ENCODE results near the gene SCN1B.

The SCN1B gene

GRCh38 chr19:35042954-35043604 is 12.8 kb downstream of the SCN1B start:
- no peaks in the 10 kb centered on the region for H3K36me3 ChIP-seq (ENCODE audit: insufficient read depth, low read length)
- no peaks in the 10 kb centered on the region for H3K27me3 ChIP-seq (ENCODE audit: insufficient read depth, low read length, poor library complexity, severe bottlenecking)
- no peaks in the 10 kb centered on the region for H4K20me1 ChIP-seq (ENCODE audit: insufficient read depth, low read length, poor library complexity, severe bottlenecking)
- no peak overlapping the region for H3K9ac ChIP-seq (ENCODE audit: low read depth, low read length, poor library complexity, severe bottlenecking)
- TF ChIP-seq EZH2phosphoT487 (IDR thresholded peaks at IDR 0.05; ENCODE audit: borderline replicate concordance) (no peak), CTCF (conservative IDR thresholded peaks at IDR 0.05; ENCODE audit: low read length) (no peak)
- no peak overlapping the region for H3K4me2 ChIP-seq (ENCODE audit: low read depth, low read length, poor library complexity, severe bottlenecking)
- H3K9me3 ChIP-seq (ENCODE audit: insufficient read depth, low read depth, low read length), result no peaks in the 10 kb centered on the region
- no peak overlapping the region for H2AFZ ChIP-seq (ENCODE audit: low read length)
- peaks cover 9% of the 10 kb centered on the region for H3K4me1 ChIP-seq (ENCODE audit: insufficient read depth, low read length, poor library complexity, severe bottlenecking)
- H3K4me3 ChIP-seq (ENCODE audit: low read length, poor library complexity, severe bottlenecking), result no peak overlapping the region
- no peaks in the 10 kb centered on the region for H3K9me2 ChIP-seq (replicated peaks; ENCODE audit: low read depth, low read length)
- no peaks in the 10 kb centered on the region for H3F3A ChIP-seq (ENCODE audit: low read depth)
- no peaks in the 10 kb centered on the region for H3K79me2 ChIP-seq (ENCODE audit: insufficient read depth, low read length)

GRCh38 chr19:35043906-35044305 is 13.6 kb downstream of the SCN1B start:
- Histone ChIP-seq H3K9me3 (ENCODE audit: insufficient read depth, low read depth, low read length) (no peaks in the 10 kb centered on the region), H3K79me2 (ENCODE audit: insufficient read depth, low read length) (no peaks in the 10 kb centered on the region), H3K4me2 (ENCODE audit: low read depth, low read length, poor library complexity, severe bottlenecking) (no peak overlapping the region), H3K9ac (ENCODE audit: low read depth, low read length, poor library complexity, severe bottlenecking) (no peak overlapping the region), H3K36me3 (ENCODE audit: insufficient read depth, low read length) (no peaks in the 10 kb centered on the region), H3K27me3 (ENCODE audit: insufficient read depth, low read length, poor library complexity, severe bottlenecking) (no peaks in the 10 kb centered on the region), H3F3A (ENCODE audit: low read depth) (no peaks in the 10 kb centered on the region), H3K4me1 (ENCODE audit: insufficient read depth, low read length, poor library complexity, severe bottlenecking) (peaks cover 9% of the 10 kb centered on the region), H2AFZ (ENCODE audit: low read length) (no peak overlapping the region), H3K4me3 (ENCODE audit: low read length, poor library complexity, severe bottlenecking) (no peak overlapping the region), H4K20me1 (ENCODE audit: insufficient read depth, low read length, poor library complexity, severe bottlenecking) (no peaks in the 10 kb centered on the region), H3K9me2 (replicated peaks; ENCODE audit: low read depth, low read length) (no peaks in the 10 kb centered on the region)
- TF ChIP-seq EZH2phosphoT487 (IDR thresholded peaks at IDR 0.05; ENCODE audit: borderline replicate concordance) (no peak), CTCF (conservative IDR thresholded peaks at IDR 0.05; ENCODE audit: low read length) (no peak)

- Histone ChIP-seq H3K9me2 (replicated peaks; ENCODE audit: low read depth, low read length) (no peaks in the 10 kb centered on the region), H3K4me3 (ENCODE audit: low read length, poor library complexity, severe bottlenecking) (no peak overlapping the region), H3K9me3 (ENCODE audit: insufficient read depth, low read depth, low read length) (no peaks in the 10 kb centered on the region), H3K4me1 (ENCODE audit: insufficient read depth, low read length, poor library complexity, severe bottlenecking) (peaks cover 9% of the 10 kb centered on the region), H3K36me3 (ENCODE audit: insufficient read depth, low read length) (no peaks in the 10 kb centered on the region), H3K9ac (ENCODE audit: low read depth, low read length, poor library complexity, severe bottlenecking) (no peak overlapping the region), H3F3A (ENCODE audit: low read depth) (no peaks in the 10 kb centered on the region), H3K27me3 (ENCODE audit: insufficient read depth, low read length, poor library complexity, severe bottlenecking) (no peaks in the 10 kb centered on the region), H3K79me2 (ENCODE audit: insufficient read depth, low read length) (no peaks in the 10 kb centered on the region), H3K4me2 (ENCODE audit: low read depth, low read length, poor library complexity, severe bottlenecking) (no peak overlapping the region), H2AFZ (ENCODE audit: low read length) (no peak overlapping the region), H4K20me1 (ENCODE audit: insufficient read depth, low read length, poor library complexity, severe bottlenecking) (no peaks in the 10 kb centered on the region)
- peak; percentile 99 for TF ChIP-seq CTCF (conservative IDR thresholded peaks at IDR 0.05; ENCODE audit: low read length)
- TF ChIP-seq EZH2phosphoT487 (IDR thresholded peaks at IDR 0.05; ENCODE audit: borderline replicate concordance), result no peak
These were observed 14.2 kb downstream of the SCN1B start for GRCh38 chr19:35044317-35045117.
